OCI-LY3 (cell line): Measurements from ENCODE around the gene HEXA.

ENCODE experiments used
- H2AFZ ChIP-seq: fragments of 200-600, 300-600 bp; shearing (Covaris generic); 2 replicates; pipeline ENCODE4 v1.6.0; 2014; ENCODE audit warnings: antibody characterized with exemption, low read depth, low read length
- H3K27ac ChIP-seq: fragments of 200-600, 300-600 bp; sonication (generic); 2 replicates; pipeline ENCODE4 v1.5.1; 2014; ENCODE audit warnings: mild to moderate bottlenecking, low read length, moderate library complexity, mixed read lengths
- H3K27me3 ChIP-seq: fragments of 200-600, 300-600 bp; sonication (generic); 2 replicates; pipeline ENCODE4 v1.6.1; 2014; ENCODE audit warnings: low read depth, low read length, mixed read lengths
- H3K36me3 ChIP-seq: fragments of 200-600, 300-600 bp; sonication (generic); replicated peaks from 2 replicates; pipeline ENCODE3; 2014; ENCODE audit warnings: low read depth, low read length, mixed read lengths
- H3K4me1 ChIP-seq: fragments of 300-600, 200-600 bp; sonication (generic); 2 replicates; pipeline ENCODE4 v1.6.1; 2014; ENCODE audit warnings: low read length, mixed read lengths
- H3K4me2 ChIP-seq: fragments of 200-600, 300-600 bp; sonication (generic); 2 replicates; pipeline ENCODE4 v1.6.1; 2014; ENCODE audit warnings: low read length, mixed read lengths
- H3K4me3 ChIP-seq: fragments of 300-600, 200-600 bp; sonication (generic); 2 replicates; pipeline ENCODE4 v1.5.1; 2014; ENCODE audit warnings: antibody characterized with exemption, mild to moderate bottlenecking, low read length, moderate library complexity
- H3K79me2 ChIP-seq: fragments of 300-600, 200-600 bp; shearing (Covaris generic); 2 replicates; pipeline ENCODE4 v1.6.1; 2014; ENCODE audit warnings: mild to moderate bottlenecking, low read length, mixed read lengths
- H3K9ac ChIP-seq: fragments of 300-600, 200-600 bp; shearing (Covaris generic); 2 replicates; pipeline ENCODE4 v1.6.0; 2014; ENCODE audit warnings: mild to moderate bottlenecking, low read length, moderate library complexity
- H3K9me3 ChIP-seq: fragments of 200-600, 300-600 bp; shearing (Covaris generic); 2 replicates; pipeline ENCODE4 v1.6.1; 2014; ENCODE audit warnings: low read length, mixed read lengths; ENCODE audit not compliant: insufficient read depth
- H4K20me1 ChIP-seq: fragments of 200-600, 300-600 bp; sonication (generic); 2 replicates; pipeline ENCODE4 v1.6.1; 2016; ENCODE audit warnings: low read length, mixed read lengths; ENCODE audit not compliant: insufficient read depth
- CTCF ChIP-seq: fragments of 200-600, 300-600 bp; sonication (generic); IDR thresholded peaks from 2 replicates; pipeline ENCODE4 v1.5.1; 2014; ENCODE audit warnings: antibody characterized with exemption, low read length, low read depth
- EZH2phosphoT487 ChIP-seq: fragments of 200-600 bp; shearing (Covaris generic); IDR thresholded peaks from 2 replicates; pipeline ENCODE4 v1.6.1; 2018; ENCODE audit warnings: antibody characterized with exemption, mixed run types, low read depth

Gene HEXA

GRCh38 chr15:72358650-72359171, 17.1 kb downstream of the HEXA start:
- H3K27ac ChIP-seq: no peak overlapping the region
- TF ChIP-seq EZH2phosphoT487: no peak
- no peak for TF ChIP-seq CTCF
- no peaks in the 10 kb centered on the region for H3K4me1 ChIP-seq
- H3K36me3 ChIP-seq: peaks cover 20% of the 10 kb centered on the region
- H4K20me1 ChIP-seq: peaks cover 43% of the 10 kb centered on the region
- no peaks in the 10 kb centered on the region for H3K27me3 ChIP-seq
- peaks cover 39% of the 10 kb centered on the region for H3K79me2 ChIP-seq
- no peak overlapping the region for H3K9ac ChIP-seq
- H2AFZ ChIP-seq: no peak overlapping the region
- H3K9me3 ChIP-seq: no peaks in the 10 kb centered on the region
- H3K4me3 ChIP-seq: no peak overlapping the region
- no peak overlapping the region for H3K4me2 ChIP-seq

- Histone ChIP-seq H3K27ac (no peak overlapping the region), H3K4me3 (no peak overlapping the region), H3K79me2 (peaks cover 37% of the 10 kb centered on the region), H3K27me3 (no peaks in the 10 kb centered on the region), H3K4me1 (no peaks in the 10 kb centered on the region), H4K20me1 (peaks cover 43% of the 10 kb centered on the region), H3K9me3 (no peaks in the 10 kb centered on the region), H3K9ac (no peak overlapping the region), H2AFZ (no peak overlapping the region), H3K4me2 (no peak overlapping the region), H3K36me3 (peaks cover 23% of the 10 kb centered on the region)
- TF ChIP-seq EZH2phosphoT487 (no peak), CTCF (no peak)
These were observed 17.7 kb downstream of the HEXA start for GRCh38 chr15:72358121-72358520.

- Histone ChIP-seq H3K27me3 (no peaks in the 10 kb centered on the region), H3K9me3 (no peaks in the 10 kb centered on the region), H3K4me3 (no peak overlapping the region), H3K4me2 (no peak overlapping the region), H3K9ac (no peak overlapping the region), H4K20me1 (peaks cover 24% of the 10 kb centered on the region), H3K36me3 (peaks cover 32% of the 10 kb centered on the region), H3K79me2 (peaks cover 19% of the 10 kb centered on the region), H3K4me1 (no peaks in the 10 kb centered on the region), H3K27ac (no peak overlapping the region), H2AFZ (no peak overlapping the region)
- TF ChIP-seq EZH2phosphoT487 (no peak), CTCF (no peak)
These were observed 21.3 kb downstream of the HEXA start for GRCh38 chr15:72354496-72354895.

- H3K27ac ChIP-seq: no peak overlapping the region
- no peak overlapping the region for H3K4me3 ChIP-seq
- H3K79me2 ChIP-seq: peaks cover 9% of the 10 kb centered on the region
- H3K4me2 ChIP-seq: no peak overlapping the region
- no peaks in the 10 kb centered on the region for H3K9me3 ChIP-seq
- TF ChIP-seq EZH2phosphoT487 (no peak), CTCF (no peak)
- H3K9ac ChIP-seq: no peak overlapping the region
- no peaks in the 10 kb centered on the region for H3K27me3 ChIP-seq
- peaks cover 22% of the 10 kb centered on the region for H4K20me1 ChIP-seq
- peaks cover 38% of the 10 kb centered on the region for H3K36me3 ChIP-seq
- no peaks in the 10 kb centered on the region for H3K4me1 ChIP-seq
- no peak overlapping the region for H2AFZ ChIP-seq
These were observed 22.5 kb downstream of the HEXA start for GRCh38 chr15:72353266-72353665.
